Measurements from ENCODE around the gene DAND5. TPM values are rescaled to one million over a fixed set of nuclear protein-coding genes. Genes with fewer than 3 reads are reported as not detected.

The DAND5 gene
- total RNA-seq, 2 donors from 2014 or later, result 5.2 to 7.0 TPM

DNA sequence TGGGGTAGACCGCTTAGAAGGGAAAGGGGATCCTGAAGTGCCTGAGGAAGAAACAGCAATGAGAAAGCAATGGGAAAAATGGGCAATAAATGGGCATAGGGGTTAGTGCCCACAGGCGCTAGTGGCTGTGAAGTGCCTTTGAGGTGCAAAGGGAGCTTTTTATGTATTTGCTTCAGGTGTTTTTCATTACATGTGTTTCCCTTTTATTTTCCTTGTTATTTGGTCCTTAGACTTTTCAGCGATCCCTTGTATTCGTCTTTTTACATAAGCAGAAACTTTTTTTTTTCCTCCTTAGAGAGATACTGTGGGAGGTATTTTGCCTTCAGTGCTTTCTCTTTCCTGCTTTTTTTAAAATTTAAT, 45.5 kb downstream of the DAND5 start:
- intact Hi-C loops (cut with DNase I), result no loop called here
- no peak for ATAC-seq
- no peak for DNase-seq

DNA sequence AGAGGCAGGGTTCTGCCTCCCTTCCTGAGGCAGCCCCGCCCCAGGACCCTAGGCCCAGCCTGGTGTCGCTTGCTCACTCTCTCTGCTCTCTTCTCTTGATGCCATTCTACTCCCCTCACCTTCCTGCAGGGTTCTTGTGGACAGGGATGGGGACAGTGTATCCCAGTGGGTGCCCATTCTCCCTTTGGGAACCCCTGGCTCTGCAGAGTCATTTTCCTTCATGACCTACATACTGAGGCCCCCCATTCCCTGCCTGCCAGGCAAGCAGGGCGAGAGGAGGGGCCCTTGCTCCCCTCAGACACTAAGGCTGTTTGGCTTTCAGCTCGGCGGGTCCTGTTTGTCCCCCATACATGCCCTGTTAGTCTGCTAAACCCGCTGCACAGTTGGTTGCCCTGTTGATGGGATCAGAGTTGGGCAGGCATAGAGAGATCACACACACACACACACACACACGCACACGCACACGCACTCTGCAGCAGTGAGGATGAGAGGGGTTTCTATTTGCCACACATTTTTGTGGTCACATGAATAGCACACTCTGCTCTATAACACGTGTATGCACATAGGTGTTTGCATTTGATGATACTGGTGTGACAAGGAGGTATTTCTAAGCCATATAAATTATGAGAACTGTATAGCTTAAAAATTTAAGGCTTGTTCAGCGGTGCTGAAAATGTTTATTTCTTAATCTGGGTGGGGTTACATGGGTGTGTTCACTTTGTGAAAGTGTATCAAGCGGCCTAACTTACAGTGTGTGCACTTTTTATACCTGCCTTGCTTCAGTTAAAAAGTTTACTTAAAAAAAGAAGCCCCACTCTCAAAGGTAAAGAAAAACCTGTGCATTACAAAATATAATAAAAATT, 46.2 kb downstream of the DAND5 start:
- DNase-seq (no peak), ATAC-seq (no peak)
- intact Hi-C loops (cut with DNase I), result no loop called here

DNA sequence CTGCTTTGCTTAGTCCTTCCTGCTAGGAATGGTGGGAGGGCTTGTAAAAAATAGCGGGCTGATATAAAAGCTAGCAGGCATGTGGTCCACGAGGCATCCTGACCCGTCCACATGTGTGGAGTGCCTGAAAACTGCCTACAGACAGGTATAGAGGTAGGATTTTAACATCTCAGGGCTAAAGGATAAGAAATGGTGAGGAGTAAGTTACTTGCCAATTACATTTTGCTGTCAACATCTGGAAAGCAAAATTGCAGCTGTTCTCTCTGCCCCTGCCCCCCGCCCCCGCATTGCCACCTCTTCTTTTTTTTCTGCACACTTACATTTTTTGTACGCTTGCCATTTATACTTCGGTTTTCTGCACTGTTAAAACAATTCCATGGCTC, 46.9 kb downstream of the DAND5 start:
- intact Hi-C loops (cut with DNase I), result no loop called here
- no peak for ATAC-seq
- no peak for DNase-seq

DNA sequence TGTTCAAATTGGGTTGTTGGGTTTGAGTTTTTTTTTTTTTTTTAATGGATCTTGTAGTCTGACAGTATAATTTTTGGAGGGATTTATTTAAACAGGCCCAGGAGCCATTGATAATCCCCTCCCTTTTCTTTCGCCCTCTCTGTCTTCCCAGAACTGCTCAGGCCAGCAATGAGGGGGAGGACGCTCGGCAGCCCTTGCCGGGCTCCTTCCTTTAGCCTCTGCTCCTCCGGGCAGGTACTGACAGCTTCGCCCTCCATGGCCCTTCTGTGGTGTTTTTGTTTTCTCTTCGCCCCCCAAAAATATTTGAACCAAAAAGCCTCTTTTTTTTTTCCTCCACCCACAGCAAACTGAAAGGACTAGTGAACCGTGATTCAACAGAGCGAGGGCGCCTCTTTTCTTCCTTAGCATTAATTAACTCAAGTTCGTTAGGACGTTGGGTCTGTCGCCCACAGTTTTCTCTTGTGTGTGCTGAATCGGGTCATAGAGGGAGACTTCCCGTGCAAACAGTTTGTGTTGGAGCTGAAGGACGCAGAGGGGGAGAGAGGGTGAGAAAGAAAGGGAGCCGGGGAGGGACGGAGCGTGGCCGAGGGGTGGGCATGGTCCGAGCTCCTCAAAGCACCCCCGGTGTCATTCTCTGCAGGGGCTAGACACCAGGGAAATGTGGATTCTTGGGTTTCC, 47.4 kb downstream of the DAND5 start:
- intact Hi-C loops (cut with DNase I), result no loop called here
- no peak for ATAC-seq
- DNase-seq, result no peak

DNA sequence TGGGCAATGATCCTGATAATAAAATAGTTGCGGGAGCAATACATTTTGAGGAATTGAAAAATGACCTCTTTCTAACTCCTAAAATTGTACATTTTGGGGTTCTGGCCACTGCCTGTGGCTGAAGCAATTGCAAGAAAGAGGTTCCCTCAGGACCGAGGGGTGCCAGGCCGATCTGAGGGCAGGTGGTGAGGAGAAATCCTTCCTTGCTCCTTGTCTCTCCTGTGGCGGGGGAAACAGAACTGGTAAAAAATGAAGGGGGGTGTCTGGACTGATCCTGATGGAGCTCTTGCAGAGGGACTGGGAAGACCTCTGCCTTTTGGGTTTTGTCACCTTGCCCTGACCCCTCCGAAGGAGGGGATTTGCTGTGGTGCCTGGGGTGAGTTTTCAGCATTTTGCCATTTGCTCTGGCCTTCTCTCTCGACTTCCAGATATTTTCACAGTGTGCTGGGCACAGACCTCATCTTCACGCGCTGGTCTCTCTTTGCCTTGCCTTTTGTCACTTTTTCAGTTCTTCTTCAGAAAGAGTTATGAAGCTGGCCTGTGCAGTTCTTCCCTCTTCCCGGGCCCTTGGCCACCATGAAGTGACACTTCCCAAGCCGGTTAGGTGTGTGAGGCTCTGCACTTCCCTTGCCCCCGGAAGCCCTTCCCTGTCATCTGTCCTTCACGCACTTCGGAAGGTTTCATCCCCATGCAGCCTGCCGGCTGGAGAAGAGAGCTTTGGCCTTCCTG, 48.1 kb downstream of the DAND5 start:
- DNase-seq (no peak), ATAC-seq (no peak)
- intact Hi-C loops (cut with DNase I), result no loop called here

DNA sequence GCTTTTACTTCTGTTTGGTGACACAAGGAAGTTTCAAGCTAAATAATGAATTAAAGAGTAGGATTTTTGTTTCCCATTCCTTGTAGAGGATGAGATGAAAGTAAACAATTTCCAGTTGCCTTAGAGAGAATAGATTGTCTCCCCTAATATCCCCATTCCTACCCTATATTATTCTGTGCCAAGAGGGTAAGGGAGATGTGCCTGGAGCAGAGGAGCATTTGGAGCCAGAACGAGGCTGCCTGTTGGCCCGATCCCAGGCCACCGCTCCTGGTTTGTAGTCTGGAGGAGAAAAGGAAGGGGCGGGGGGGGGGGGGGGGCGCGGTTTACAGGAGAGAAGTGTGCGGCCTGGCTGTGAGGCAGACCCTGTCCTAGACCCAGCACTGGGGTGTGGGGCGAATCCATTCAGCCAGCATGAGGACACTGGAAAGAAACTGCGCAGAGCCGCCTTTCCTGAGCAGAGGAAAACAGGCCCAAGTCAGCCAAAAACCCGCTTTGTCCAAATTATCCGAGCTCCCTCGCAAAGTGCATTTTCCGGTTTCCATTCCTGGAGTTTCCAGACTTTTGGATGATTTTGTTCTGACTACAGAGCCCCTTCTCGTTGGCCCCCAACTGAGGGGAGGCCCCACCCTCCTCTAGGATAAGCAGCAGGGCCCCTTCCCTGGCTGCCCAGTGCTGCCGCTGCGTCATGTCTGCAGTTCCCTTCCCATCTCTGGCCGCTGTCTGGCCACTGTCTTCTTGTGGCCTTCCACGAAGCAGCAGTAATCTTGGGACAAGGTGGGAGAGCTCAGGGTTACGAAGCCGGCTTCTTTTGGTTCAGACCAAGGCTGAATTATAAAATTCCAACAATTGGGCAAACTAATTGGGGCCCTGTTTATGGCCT, 48.9 kb downstream of the DAND5 start:
- peak in 1 of 2 donors; percentile 17 for ATAC-seq

DNA sequence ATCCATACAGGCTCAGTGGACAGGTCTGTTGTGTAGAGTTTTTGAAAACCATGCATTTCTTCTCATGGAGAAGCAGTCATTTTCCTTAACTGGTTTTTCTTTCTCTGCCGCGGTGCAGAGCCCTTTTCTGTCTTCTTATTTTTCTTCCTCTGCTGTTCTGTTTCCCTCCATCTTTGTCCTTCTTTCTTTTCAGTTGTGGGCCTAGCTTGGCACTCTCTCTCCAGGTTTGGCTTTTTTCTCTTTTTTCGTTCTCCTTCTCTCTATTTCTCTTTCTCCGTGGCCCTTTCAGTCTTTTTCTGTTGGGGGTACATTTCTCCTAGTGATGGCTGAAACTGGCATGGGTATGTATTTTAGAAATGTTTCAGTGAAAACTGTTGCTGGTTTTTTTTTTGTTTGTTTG, 50.0 kb downstream of the DAND5 start:
- ATAC-seq (no peak), DNase-seq (no peak)
- intact Hi-C loops (cut with DNase I), result no loop called here

More for the DNA sequence above, 48.9 kb downstream of the DAND5 start:
- intact Hi-C loops (cut with DNase I), result no loop called here
- peak; percentile 75 for DNase-seq

DNA sequence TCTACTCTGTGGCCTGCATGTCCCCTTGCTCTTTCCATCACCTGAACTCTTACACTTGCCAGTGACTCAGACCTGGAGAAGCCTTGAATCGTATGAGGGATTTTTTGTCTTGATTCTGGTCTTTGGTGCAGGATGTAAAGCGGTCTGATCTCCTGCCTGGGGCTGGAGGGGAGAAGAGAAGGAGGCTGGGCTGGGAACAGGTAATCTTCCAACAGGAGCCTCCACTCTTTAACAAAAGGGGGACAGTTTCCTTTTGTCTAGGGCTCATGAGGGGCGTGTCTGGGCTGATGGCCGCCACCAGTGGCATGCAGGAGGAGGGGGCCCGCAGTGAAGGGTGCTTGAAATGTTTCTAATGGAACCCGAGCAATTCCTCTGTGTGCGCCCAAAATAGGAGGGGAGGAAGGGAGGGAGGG, 50.6 kb downstream of the DAND5 start:
- ATAC-seq, result no peak
- intact Hi-C loops (cut with DNase I), result loop anchor here in 1 of 2 donors (5.0 kb wide), 1 partner anchor 42 kb away; no protein-coding TSS in a partner anchor
- no peak for DNase-seq

DNA sequence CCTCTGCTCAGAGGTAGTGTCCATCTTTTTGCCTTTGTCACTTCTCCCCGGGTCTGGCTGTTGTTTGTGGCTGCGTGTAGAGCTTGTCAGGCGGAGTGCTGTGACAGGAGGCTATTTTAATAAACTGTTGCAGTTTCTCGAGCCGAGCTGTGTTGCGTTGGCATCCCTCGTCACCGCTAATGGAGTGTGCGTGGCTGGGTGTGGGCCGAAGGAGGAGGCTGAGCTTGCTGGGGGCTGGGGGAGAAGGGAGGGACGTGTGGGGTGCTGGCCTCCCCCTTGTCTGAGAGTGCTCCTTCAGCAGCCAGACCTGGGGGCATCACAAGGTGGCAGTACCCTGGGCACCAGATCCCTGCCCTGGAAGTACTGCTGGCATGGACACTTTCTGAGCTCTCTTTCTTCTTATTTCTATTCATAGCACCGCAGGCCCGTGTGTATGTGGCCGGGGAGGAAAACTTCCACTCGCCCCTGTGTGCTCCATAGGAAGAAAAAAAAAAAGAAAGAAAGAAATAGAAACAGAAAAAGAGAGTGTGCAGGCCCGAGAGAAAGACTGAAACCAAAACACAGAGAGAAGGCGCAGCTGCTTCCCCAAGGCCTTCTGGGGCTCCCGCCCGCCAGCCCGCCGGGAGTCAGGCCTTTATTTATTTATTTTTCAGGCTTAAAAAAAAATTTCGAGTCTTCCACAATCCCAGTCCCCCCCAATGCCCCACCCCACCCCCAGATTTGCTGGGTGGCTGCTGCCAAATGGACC, 52.9 kb downstream of the DAND5 start:
- ATAC-seq, result peak; percentile 36 to 42
- intact Hi-C loops (cut with DNase I), result loop anchor here in 1 of 2 donors (5.0 kb wide), 1 partner anchor 40 kb away; no protein-coding TSS in a partner anchor
- DNase-seq, result no peak

DNA sequence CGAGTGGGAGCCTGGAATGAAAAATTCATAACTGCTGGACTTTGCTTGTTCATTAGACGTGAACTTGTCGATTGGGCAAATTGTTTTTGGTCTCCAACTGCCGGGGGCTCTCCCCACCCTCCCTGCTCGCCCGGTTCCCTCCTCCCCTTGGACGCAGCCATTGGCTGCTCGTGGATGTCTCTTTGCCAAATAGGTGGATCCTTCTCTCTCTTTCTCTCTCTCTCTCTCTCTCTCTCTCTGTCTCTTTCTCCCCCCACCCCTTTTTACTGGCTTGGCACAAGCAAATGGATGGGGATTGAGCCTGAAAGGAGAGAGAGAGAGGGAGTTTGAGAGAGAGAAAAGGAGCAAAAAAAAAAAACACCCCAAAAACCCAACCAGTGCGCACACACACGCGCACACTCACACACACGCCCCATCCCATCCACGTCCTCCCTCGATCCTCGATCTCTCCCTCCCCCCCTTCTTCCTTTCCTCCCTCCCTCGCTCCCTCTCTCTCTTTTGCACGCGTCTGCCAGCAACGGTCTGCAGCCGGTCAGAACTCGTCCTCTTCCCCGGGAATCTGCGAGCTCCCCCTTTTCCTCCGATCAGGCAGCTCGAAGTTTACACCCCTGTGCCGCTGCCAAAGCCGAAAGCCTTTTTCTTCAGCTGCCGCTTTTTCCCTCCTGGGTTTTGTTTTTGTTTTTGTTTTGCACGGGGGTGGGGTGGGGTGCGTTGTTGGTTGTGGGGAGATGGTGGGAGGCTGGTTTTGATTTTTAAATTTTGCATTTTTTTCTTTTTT, 53.7 kb downstream of the DAND5 start:
- ATAC-seq (peak; percentile 88 to 89), DNase-seq (peak; percentile 83)
- intact Hi-C loops (cut with DNase I), result loop anchor here in 1 of 2 donors (5.0 kb wide), 1 partner anchor 39 kb away; no protein-coding TSS in a partner anchor

DNA sequence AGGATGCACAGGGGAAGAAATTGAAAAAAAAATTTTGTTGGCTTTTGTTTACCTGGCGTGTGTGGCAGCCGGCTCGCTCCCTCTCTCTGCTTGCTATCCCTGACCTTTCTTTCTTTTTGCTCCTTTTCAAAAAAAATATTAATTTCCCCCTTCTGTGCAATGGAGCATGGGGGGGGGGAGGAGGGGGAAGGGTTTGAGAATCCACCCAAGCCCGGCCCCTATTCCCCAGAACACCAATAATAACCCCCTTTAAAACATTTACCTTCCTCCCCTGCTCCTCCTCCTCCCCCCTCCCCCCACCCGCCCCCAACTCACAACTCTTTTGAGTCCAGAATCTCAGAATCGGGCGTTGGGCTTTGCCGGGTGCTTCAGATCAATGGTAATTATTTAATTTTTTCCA, 54.3 kb downstream of the DAND5 start:
- ATAC-seq, result no peak
- DNase-seq, result no peak
- intact Hi-C loops (cut with DNase I), result loop anchor here in 1 of 2 donors (5.0 kb wide), 1 partner anchor 39 kb away; no protein-coding TSS in a partner anchor

Small RNAs within 50 kb of the gene (microRNA-seq; reads per million reads assigned to microRNA genes)
- gene MIR5695, result 0 to 0.20 reads per million in 2 donors
- 1.1 to 1.4 reads per million in 2 donors for gene MIR6515

Other genes with a start within 250 kb of the DAND5 start
- gene TNPO2, start 245.6 kb upstream of the DAND5 start, total RNA-seq, result 10 to 100 TPM; 33.8 to 53.6 TPM
- gene TRIR, start 234.9 kb upstream of the DAND5 start, total RNA-seq, result 100 to 1,000 TPM; 112 to 122 TPM
- 10 to 100 TPM; 51.2 to 52.5 TPM for gene GET3, start 232.1 kb upstream of the DAND5 start, total RNA-seq
- gene BEST2, start 217.8 kb upstream of the DAND5 start, total RNA-seq, result not detected
- gene HOOK2, start 194.0 kb upstream of the DAND5 start, total RNA-seq, result 10 to 100 TPM; 16.8 to 28.8 TPM
- 100 to 1,000 TPM in 1 of 2 donors, 10 to 100 TPM in 1; 46.6 to 216 TPM for gene JUNB, start 178.1 kb upstream of the DAND5 start, total RNA-seq
- 100 to 1,000 TPM; 525 to 629 TPM for gene PRDX2, start 167.8 kb upstream of the DAND5 start, total RNA-seq
- 1 to 10 TPM; 1.8 to 3.2 TPM for gene THSD8, start 167.5 kb upstream of the DAND5 start, total RNA-seq
- 1 to 10 TPM; 5.6 to 8.1 TPM for gene RNASEH2A, start 163.0 kb upstream of the DAND5 start, total RNA-seq
- not detected for gene RTBDN, start 135.0 kb upstream of the DAND5 start, total RNA-seq
- under 1 TPM; 0.29 to 0.37 TPM for gene MAST1, start 131.1 kb upstream of the DAND5 start, total RNA-seq
- gene DNASE2, start 88.1 kb upstream of the DAND5 start, total RNA-seq, result 10 to 100 TPM; 19.9 to 23.6 TPM
- gene KLF1, start 82.4 kb upstream of the DAND5 start, total RNA-seq, result not detected
- 10 to 100 TPM; 23.7 to 26.1 TPM for gene GCDH, start 78.4 kb upstream of the DAND5 start, total RNA-seq
- gene SYCE2, start 50.3 kb upstream of the DAND5 start, total RNA-seq, result not detected
- 10 to 100 TPM; 31.8 to 49.1 TPM for gene FARSA, start 35.9 kb upstream of the DAND5 start, total RNA-seq
- gene CALR, start 31.0 kb upstream of the DAND5 start, total RNA-seq, result 100 to 1,000 TPM; 627 to 707 TPM
- gene RAD23A, start 23.7 kb upstream of the DAND5 start, total RNA-seq, result 100 to 1,000 TPM; 113 to 131 TPM
- 10 to 100 TPM; 25.5 to 28.1 TPM for gene GADD45GIP1, start 12.4 kb upstream of the DAND5 start, total RNA-seq
- 100 to 1,000 TPM; 117 to 133 TPM for gene NFIX, start 25.9 kb downstream of the DAND5 start, total RNA-seq
- 1 to 10 TPM; 7.5 to 9.0 TPM for gene LYL1, start 133.3 kb downstream of the DAND5 start, total RNA-seq
- 10 to 100 TPM; 18.4 to 20.9 TPM for gene TRMT1, start 147.2 kb downstream of the DAND5 start, total RNA-seq
- gene NACC1, start 148.7 kb downstream of the DAND5 start, total RNA-seq, result 10 to 100 TPM; 34.9 to 47.8 TPM
- 10 to 100 TPM; 30.0 to 36.1 TPM for gene STX10, start 180.8 kb downstream of the DAND5 start, total RNA-seq
- 10 to 100 TPM; 36.9 to 61.3 TPM for gene IER2, start 180.8 kb downstream of the DAND5 start, total RNA-seq